ENCODE measurements around the gene ZNF595.

GRCh38 chr4:125833-126232, 72.7 kb downstream of the ZNF595 start:
- no peak for TF ChIP-seq YY1 (IDR thresholded peaks at IDR 0.05; ENCODE audit: insufficient read depth, insufficient read length)
- TF ChIP-seq SUZ12 (IDR thresholded peaks at IDR 0.05; ENCODE audit: extremely low read depth, insufficient read depth, insufficient read length) = no peak
